Endothelial cell of umbilical vein (primary cell): ENCODE measurements around the gene CNIH4. TPM values are rescaled to one million over a fixed set of nuclear protein-coding genes. Genes with fewer than 3 reads are reported as not detected.

ENCODE experiments used
- BruUV-seq: library from RNA; stranded (reverse); fragments of 400-500 nt; replicated peaks from 2 replicates; lab custom pipeline; 2021; lab: Mats Ljungman, UMichigan
- CTCF ChIA-PET: fragments of 300-600, 350-600 bp; sonication (Branson Sonifier 250); formaldehyde crosslinking; loops from one replicate; lab custom pipeline; 2021; ENCODE audit warnings: antibody characterized with exemption, inconsistent platforms; lab: Charles Lee
- POLR2A ChIA-PET: fragments of 300-600, 350-600 bp; sonication (Branson Sonifier 250); formaldehyde crosslinking; loops from one replicate; lab custom pipeline; 2021; ENCODE audit warnings: antibody characterized with exemption, inconsistent platforms; lab: Charles Lee
- DNase-seq: peaks from one replicate; pipeline ENCODE4 v3.0.0-alpha.2; 2011; ENCODE audit warnings: low read depth, low spot score
- FAIRE-seq: peaks from 2 replicates; lab custom pipeline; 2011; peaks lifted over from hg19 to GRCh38; lab: Jason Lieb, UNC
- H2AFZ ChIP-seq: 2 replicates; pipeline ENCODE4 v1.6.0; 2012; ENCODE audit warnings: low read depth, low read length, control low read depth, inconsistent platforms
- H3K27ac ChIP-seq: 2 replicates; pipeline ENCODE4 v1.5.1; 2011; ENCODE audit warnings: low read depth, mild to moderate bottlenecking, control low read depth, low read length, moderate library complexity; ENCODE audit not compliant: insufficient read depth
- H3K27me3 ChIP-seq, 2 experiments: 2 replicates each; pipeline versions ENCODE4 v1.6.0 to v1.6.1; 2011; ENCODE audit warnings: low read length in 2 of 2, mixed read lengths in 1 of 2; ENCODE audit not compliant: control insufficient read depth in 2 of 2, insufficient read depth in 2 of 2
- H3K36me3 ChIP-seq, 2 experiments: 2 replicates in 1 of 2; 3 replicates in 1 of 2; pipeline ENCODE4 v1.5.1; 2011; ENCODE audit warnings: low read length in 2 of 2, mild to moderate bottlenecking in 1 of 2, moderate library complexity in 1 of 2; ENCODE audit not compliant: control insufficient read depth in 2 of 2, insufficient read depth in 2 of 2; ENCODE audit errors: extremely low read depth in 1 of 2
- H3K4me1 ChIP-seq: 3 replicates; pipeline ENCODE4 v1.5.1; 2011; ENCODE audit warnings: mild to moderate bottlenecking, low read length; ENCODE audit not compliant: control insufficient read depth, insufficient read depth; ENCODE audit errors: extremely low read depth
- H3K4me2 ChIP-seq: 2 replicates; pipeline ENCODE4 v1.6.1; 2011; ENCODE audit warnings: low read length, control low read depth, mixed read lengths; ENCODE audit not compliant: insufficient read depth
- H3K4me3 ChIP-seq, 3 experiments: fragments of 200-600 bp in 1 of 3; sonication (generic), shearing (Covaris generic) in 1 of 3; replicated peaks in 1 of 3; 2 replicates each; pipeline ENCODE4 v1.5.1; 2011 to 2016; ENCODE audit warnings: control low read depth in 3 of 3, low read length in 3 of 3, mild to moderate bottlenecking in 2 of 3, inconsistent platforms in 1 of 3, low read depth in 1 of 3, moderate library complexity in 1 of 3; ENCODE audit not compliant: insufficient read depth in 1 of 3
- H3K79me2 ChIP-seq: 2 replicates; pipeline ENCODE4 v1.6.0; 2012; ENCODE audit warnings: low read length, inconsistent platforms; ENCODE audit not compliant: control insufficient read depth, insufficient read depth
- H3K9ac ChIP-seq: replicated peaks from 2 replicates; pipeline ENCODE3; 2011; ENCODE audit warnings: low read length, control low read depth; ENCODE audit not compliant: insufficient read depth; ENCODE audit errors: extremely low read depth
- H3K9me1 ChIP-seq: replicated peaks from 3 replicates; pipeline ENCODE4 v1.6.0; 2011; ENCODE audit warnings: mild to moderate bottlenecking, low read length; ENCODE audit not compliant: control insufficient read depth, insufficient read depth; ENCODE audit errors: extremely low read depth
- H3K9me3 ChIP-seq: replicated peaks from 2 replicates; pipeline ENCODE4 v1.5.1; 2012; ENCODE audit warnings: low read length, inconsistent platforms; ENCODE audit not compliant: control insufficient read depth, insufficient read depth
- H4K20me1 ChIP-seq: replicated peaks from 2 replicates; pipeline ENCODE3; 2011; ENCODE audit warnings: mild to moderate bottlenecking, low read length; ENCODE audit not compliant: control insufficient read depth, insufficient read depth; ENCODE audit errors: extremely low read depth
- EZH2 ChIP-seq: IDR thresholded peaks from 2 replicates; pipeline ENCODE4 v1.6.1; 2012; ENCODE audit warnings: borderline replicate concordance, low read depth, mild to moderate bottlenecking, moderate library complexity, low read length, inconsistent platforms; ENCODE audit not compliant: severe bottlenecking
- GATA2 ChIP-seq: IDR thresholded peaks from 2 replicates; pipeline ENCODE4 v1.7.0; 2011; ENCODE audit warnings: low read depth, mild to moderate bottlenecking, moderate library complexity, mixed read lengths, low read length; ENCODE audit not compliant: insufficient read length, insufficient read depth
- JUN ChIP-seq: IDR thresholded peaks from 2 replicates; pipeline ENCODE4 v1.6.1; 2011; ENCODE audit warnings: borderline replicate concordance, low read depth; ENCODE audit not compliant: insufficient read length, insufficient read depth
- MYC ChIP-seq: IDR thresholded peaks from one replicate; pipeline ENCODE4 v1.6.1; 2011; ENCODE audit warnings: mild to moderate bottlenecking, low read depth, low read length
- POLR2A ChIP-seq: IDR thresholded peaks from 2 replicates; pipeline ENCODE4 v1.6.1; 2012; ENCODE audit warnings: low read depth, mild to moderate bottlenecking, control low read depth, low read length
- POLR2AphosphoS5 ChIP-seq: IDR thresholded peaks from 2 replicates; pipeline ENCODE4 v1.6.1; 2012; ENCODE audit warnings: low read depth, mild to moderate bottlenecking, control low read depth, low read length, moderate library complexity; ENCODE audit not compliant: insufficient read depth
- dilution Hi-C: fragments of 300-500 bp; cut with MboI; formaldehyde crosslinking; loops from one replicate; pipeline ENCODE4 v1.15.0; 2019; ENCODE audit warnings: low sequenced_read_pairs; ENCODE audit not compliant: extremely low pct_ligation_motif_present
- intact Hi-C: fragments of 100-400 bp; cut with micrococcal nuclease; formaldehyde crosslinking; loops from one replicate; pipeline ENCODE4 v1.10.0; 2022
- polyA plus RNA-seq, 4 experiments: library from polyadenylated mRNA; depleted of rRNA in 3 of 4; stranded (reverse) in 3 of 4; unstranded in 1 of 4; fragments of >200 nt; gene quantifications; 2 replicates each; pipeline versions ENCODE4 v1.2.1 to v1.2.3, GENCODE V29; 2011 to 2012; ENCODE audit warnings: missing spikeins in 1 of 4
- total RNA-seq: library from RNA; stranded (reverse); gene quantifications from 2 replicates; pipeline ENCODE4 v1.2.3, GENCODE V29; 2021
- TF ChIP-seq, protein P1 (sequence below), 2 donors: IDR thresholded peaks; 1 replicate in 1 of 2; 2 replicates in 1 of 2; pipeline ENCODE4 v1.5.1; 2011; ENCODE audit warnings: low read length in 2 of 2, mild to moderate bottlenecking in 2 of 2, moderate library complexity in 2 of 2, control low read depth in 1 of 2, inconsistent platforms in 1 of 2, low read depth in 1 of 2; ENCODE audit not compliant: insufficient read depth in 1 of 2; ENCODE audit errors: extremely low read depth in 1 of 2
- TF ChIP-seq, protein P2 (sequence below): IDR thresholded peaks from 2 replicates; pipeline ENCODE4 v1.6.1; 2011; ENCODE audit not compliant: insufficient read depth, insufficient read length

Gene CNIH4
- total and polyA plus RNA-seq, 2 donors (not counting 3 experiments of a cell fraction or from before 2014, with no cell fraction given), result 74.9 to 118 TPM

DNA sequence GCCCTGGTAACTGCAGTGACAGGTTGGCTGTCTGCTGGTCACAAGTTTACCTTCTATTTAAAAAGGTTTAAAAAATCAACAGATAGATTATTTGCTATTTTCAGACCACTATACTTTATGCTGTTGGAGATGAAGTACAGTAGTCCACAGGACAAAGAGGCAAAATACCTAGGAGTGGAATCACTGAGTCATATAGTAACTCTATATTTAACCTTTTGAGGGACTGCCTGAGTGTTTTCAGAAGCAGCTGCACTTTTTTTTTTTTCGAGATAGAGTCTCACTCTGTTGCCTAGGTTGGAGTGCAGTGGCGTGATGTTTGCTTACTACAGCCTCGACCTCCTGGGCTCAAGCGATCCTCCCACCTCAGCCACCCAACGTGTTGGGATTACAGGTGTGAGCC, 11.7 kb downstream of the CNIH4 start:
- FAIRE-seq, result no peak
- Histone ChIP-seq H3K9ac (no peak overlapping the region), H3K36me3 (peaks cover 14 to 19% of the 10 kb centered on the region in 2 experiments), H3K27me3 (no peaks in the 10 kb centered on the region), H3K4me2 (no peak overlapping the region), H3K4me1 (no peaks in the 10 kb centered on the region), H3K4me3 (no peak overlapping the region), H3K9me1 (no peaks in the 10 kb centered on the region), H3K79me2 (peaks cover 25% of the 10 kb centered on the region), H3K27ac (no peak overlapping the region), H4K20me1 (no peaks in the 10 kb centered on the region), H3K9me3 (no peaks in the 10 kb centered on the region), H2AFZ (no peak overlapping the region)
- CTCF ChIA-PET, result interaction anchor here (1.2 kb wide), 1 partner anchor 252 kb away, joined by 3 read pairs; no protein-coding TSS in a partner anchor
- TF ChIP-seq, protein P1, sequence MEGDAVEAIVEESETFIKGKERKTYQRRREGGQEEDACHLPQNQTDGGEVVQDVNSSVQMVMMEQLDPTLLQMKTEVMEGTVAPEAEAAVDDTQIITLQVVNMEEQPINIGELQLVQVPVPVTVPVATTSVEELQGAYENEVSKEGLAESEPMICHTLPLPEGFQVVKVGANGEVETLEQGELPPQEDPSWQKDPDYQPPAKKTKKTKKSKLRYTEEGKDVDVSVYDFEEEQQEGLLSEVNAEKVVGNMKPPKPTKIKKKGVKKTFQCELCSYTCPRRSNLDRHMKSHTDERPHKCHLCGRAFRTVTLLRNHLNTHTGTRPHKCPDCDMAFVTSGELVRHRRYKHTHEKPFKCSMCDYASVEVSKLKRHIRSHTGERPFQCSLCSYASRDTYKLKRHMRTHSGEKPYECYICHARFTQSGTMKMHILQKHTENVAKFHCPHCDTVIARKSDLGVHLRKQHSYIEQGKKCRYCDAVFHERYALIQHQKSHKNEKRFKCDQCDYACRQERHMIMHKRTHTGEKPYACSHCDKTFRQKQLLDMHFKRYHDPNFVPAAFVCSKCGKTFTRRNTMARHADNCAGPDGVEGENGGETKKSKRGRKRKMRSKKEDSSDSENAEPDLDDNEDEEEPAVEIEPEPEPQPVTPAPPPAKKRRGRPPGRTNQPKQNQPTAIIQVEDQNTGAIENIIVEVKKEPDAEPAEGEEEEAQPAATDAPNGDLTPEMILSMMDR (IDR thresholded peaks at IDR 0.05; ENCODE audit: extremely low read depth in 1 of 2, insufficient read depth in 1 of 2, low read depth in 1 of 2, low read length in 2 of 2), result no peak
- TF ChIP-seq JUN (no peak), POLR2AphosphoS5 (no peak), GATA2 (no peak), EZH2 (no peak), POLR2A (no peak), MYC (no peak)
- TF ChIP-seq, protein P2, sequence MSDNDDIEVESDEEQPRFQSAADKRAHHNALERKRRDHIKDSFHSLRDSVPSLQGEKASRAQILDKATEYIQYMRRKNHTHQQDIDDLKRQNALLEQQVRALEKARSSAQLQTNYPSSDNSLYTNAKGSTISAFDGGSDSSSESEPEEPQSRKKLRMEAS, result no peak
- POLR2A ChIA-PET, result no interaction called here
- dilution Hi-C loops (no loop called here), intact Hi-C loops (no loop called here)
- no TSS peak for BruUV-seq
- no peak for DNase-seq
